ENCODE measurements around the gene PPM1F. TPM values are rescaled to one million over a fixed set of nuclear protein-coding genes. Genes with fewer than 3 reads are reported as not detected.
A peak's percentile ranks its signal among the peaks of the same experiment; 100 is the strongest.
"Not testable (repeated sequence)": the region's sequence is repeated elsewhere in the genome, so short reads cannot be mapped to it uniquely, and the experiment has no call there.

Gene PPM1F
- total RNA-seq, 2 experiments from 2014 or later, result 31.4 to 32.9 TPM

GRCh38 chr22:21942407-21943343, 10.0 kb downstream of the PPM1F start:
- peak; percentile 33 for DNase-seq
- H3K9me3 Mint-ChIP-seq, result no peaks in the 10 kb centered on the region
- peaks cover 31% of the 10 kb centered on the region for H3K4me1 Mint-ChIP-seq
- H3K4me3 Mint-ChIP-seq, result no peak overlapping the region
- peaks cover 7% of the 10 kb centered on the region for H3K36me3 Mint-ChIP-seq
- H3K27me3 Mint-ChIP-seq, result no peaks in the 10 kb centered on the region
- peak overlapping the region; percentile 44 for H3K27ac Mint-ChIP-seq

GRCh38 chr22:21941921-21942320, 10.7 kb downstream of the PPM1F start:
- H3K36me3 Mint-ChIP-seq, result peaks cover 7% of the 10 kb centered on the region
- no peaks in the 10 kb centered on the region for H3K9me3 Mint-ChIP-seq
- DNase-seq, result no peak
- no peak overlapping the region for H3K4me3 Mint-ChIP-seq
- peaks cover 31% of the 10 kb centered on the region for H3K4me1 Mint-ChIP-seq
- peak overlapping the region; percentile 44 for H3K27ac Mint-ChIP-seq
- no peaks in the 10 kb centered on the region for H3K27me3 Mint-ChIP-seq

GRCh38 chr22:21940521-21940920, 12.1 kb downstream of the PPM1F start:
- no peak overlapping the region for H3K4me3 Mint-ChIP-seq
- no peak for DNase-seq
- peaks cover 31% of the 10 kb centered on the region for H3K4me1 Mint-ChIP-seq
- H3K36me3 Mint-ChIP-seq, result peaks cover 8% of the 10 kb centered on the region
- no peaks in the 10 kb centered on the region for H3K9me3 Mint-ChIP-seq
- H3K27ac Mint-ChIP-seq, result no peak overlapping the region
- no peaks in the 10 kb centered on the region for H3K27me3 Mint-ChIP-seq

- DNase-seq, H3K27ac Mint-ChIP-seq, H3K36me3 Mint-ChIP-seq, H3K9me3 Mint-ChIP-seq, H3K4me3 Mint-ChIP-seq, H3K27me3 Mint-ChIP-seq: not testable (repeated sequence)
- H3K4me1 Mint-ChIP-seq, result peaks cover 31% of the 10 kb centered on the region
These were observed 12.7 kb downstream of the PPM1F start for GRCh38 chr22:21939935-21940334.

- H3K36me3 Mint-ChIP-seq, result peaks cover 8% of the 10 kb centered on the region
- DNase-seq, result no peak
- H3K9me3 Mint-ChIP-seq, result no peaks in the 10 kb centered on the region
- H3K4me3 Mint-ChIP-seq, result peak overlapping the region; percentile 18
- H3K27me3 Mint-ChIP-seq, result no peaks in the 10 kb centered on the region
- H3K4me1 Mint-ChIP-seq, result peaks cover 31% of the 10 kb centered on the region
- H3K27ac Mint-ChIP-seq, result no peak overlapping the region
These were observed 13.2 kb downstream of the PPM1F start for GRCh38 chr22:21939461-21939913.

- peaks cover 31% of the 10 kb centered on the region for H3K4me1 Mint-ChIP-seq
- no peaks in the 10 kb centered on the region for H3K9me3 Mint-ChIP-seq
- no peak for DNase-seq
- no peaks in the 10 kb centered on the region for H3K27me3 Mint-ChIP-seq
- H3K4me3 Mint-ChIP-seq, result peak overlapping the region; percentile 18
- peaks cover 8% of the 10 kb centered on the region for H3K36me3 Mint-ChIP-seq
- peak overlapping the region; percentile 89 for H3K27ac Mint-ChIP-seq
These were observed 13.7 kb downstream of the PPM1F start for GRCh38 chr22:21938906-21939305.

GRCh38 chr22:21938071-21938822, 14.4 kb downstream of the PPM1F start:
- H3K27me3 Mint-ChIP-seq, result no peaks in the 10 kb centered on the region
- no peaks in the 10 kb centered on the region for H3K9me3 Mint-ChIP-seq
- H3K36me3 Mint-ChIP-seq, result peaks cover 8% of the 10 kb centered on the region
- peak overlapping the region; percentile 81 for H3K4me3 Mint-ChIP-seq
- H3K27ac Mint-ChIP-seq, result peak overlapping the region; percentile 89
- DNase-seq, result peak; percentile 90
- H3K4me1 Mint-ChIP-seq, result peaks cover 31% of the 10 kb centered on the region

GRCh38 chr22:21937821-21938070, 14.9 kb downstream of the PPM1F start:
- peak overlapping the region; percentile 89 for H3K27ac Mint-ChIP-seq
- H3K4me1 Mint-ChIP-seq, result peaks cover 30% of the 10 kb centered on the region
- H3K36me3 Mint-ChIP-seq, result peaks cover 8% of the 10 kb centered on the region
- DNase-seq, result no peak
- H3K9me3 Mint-ChIP-seq, result no peaks in the 10 kb centered on the region
- H3K27me3 Mint-ChIP-seq, result no peaks in the 10 kb centered on the region
- H3K4me3 Mint-ChIP-seq, result peak overlapping the region; percentile 81

- H3K36me3 Mint-ChIP-seq, result peaks cover 8% of the 10 kb centered on the region
- peaks cover 25% of the 10 kb centered on the region for H3K4me1 Mint-ChIP-seq
- no peak overlapping the region for H3K27ac Mint-ChIP-seq
- no peak overlapping the region for H3K4me3 Mint-ChIP-seq
- H3K27me3 Mint-ChIP-seq, result no peaks in the 10 kb centered on the region
- H3K9me3 Mint-ChIP-seq, result no peaks in the 10 kb centered on the region
- no peak for DNase-seq
These were observed 15.4 kb downstream of the PPM1F start for GRCh38 chr22:21937041-21937820.

GRCh38 chr22:21936151-21936775, 16.4 kb downstream of the PPM1F start:
- no peak for DNase-seq
- Mint-ChIP-seq H3K36me3 (peaks cover 4% of the 10 kb centered on the region), H3K27ac (no peak overlapping the region), H3K4me3 (no peak overlapping the region), H3K4me1 (peaks cover 17% of the 10 kb centered on the region), H3K9me3 (no peaks in the 10 kb centered on the region), H3K27me3 (no peaks in the 10 kb centered on the region)

GRCh38 chr22:21933910-21934309, 18.7 kb downstream of the PPM1F start:
- Mint-ChIP-seq H3K27ac (no peak overlapping the region), H3K27me3 (no peaks in the 10 kb centered on the region), H3K9me3 (no peaks in the 10 kb centered on the region), H3K4me1 (peaks cover 11% of the 10 kb centered on the region), H3K4me3 (no peak overlapping the region), H3K36me3 (peaks cover 5% of the 10 kb centered on the region)
- DNase-seq, result no peak

GRCh38 chr22:21933413-21933812, 19.2 kb downstream of the PPM1F start:
- no peaks in the 10 kb centered on the region for H3K9me3 Mint-ChIP-seq
- H3K4me1 Mint-ChIP-seq, result peaks cover 7% of the 10 kb centered on the region
- H3K27me3 Mint-ChIP-seq, result no peaks in the 10 kb centered on the region
- no peak for DNase-seq
- peaks cover 5% of the 10 kb centered on the region for H3K36me3 Mint-ChIP-seq
- no peak overlapping the region for H3K4me3 Mint-ChIP-seq
- H3K27ac Mint-ChIP-seq, result no peak overlapping the region

- Mint-ChIP-seq H3K9me3 (no peaks in the 10 kb centered on the region), H3K27me3 (no peaks in the 10 kb centered on the region), H3K36me3 (peaks cover 5% of the 10 kb centered on the region), H3K27ac (no peak overlapping the region), H3K4me3 (no peak overlapping the region), H3K4me1 (no peaks in the 10 kb centered on the region)
- DNase-seq, result no peak
These were observed 20.3 kb downstream of the PPM1F start for GRCh38 chr22:21932347-21932746.

GRCh38 chr22:21931056-21931455, 21.6 kb downstream of the PPM1F start:
- no peak overlapping the region for H3K27ac Mint-ChIP-seq
- H3K4me1 Mint-ChIP-seq, result no peaks in the 10 kb centered on the region
- H3K36me3 Mint-ChIP-seq, result peaks cover 4% of the 10 kb centered on the region
- H3K4me3 Mint-ChIP-seq, result no peak overlapping the region
- no peaks in the 10 kb centered on the region for H3K9me3 Mint-ChIP-seq
- DNase-seq, result no peak
- no peaks in the 10 kb centered on the region for H3K27me3 Mint-ChIP-seq

Measured in activated naive CD8-positive, alpha-beta T cell treated with anti-CD3 and anti-CD28 coated beads for 36 hours (primary cell).